PC-9 (cell line): Measurements from ENCODE around the gene ARHGAP24.

ENCODE experiments used
- EZH2 ChIP-seq: fragments of 200-600 bp; sonication (generic); IDR thresholded peaks from 2 replicates; pipeline ENCODE4 v1.8.0; 2017; ENCODE audit warnings: antibody characterized with exemption, low read depth
- TF ChIP-seq, protein P1 (sequence below): fragments of 200-600 bp; sonication (generic); conservative IDR thresholded peaks from 2 replicates; pipeline ENCODE4 v1.6.1; 2017; ENCODE audit warnings: mixed run types, antibody characterized with exemption, mild to moderate bottlenecking, moderate library complexity

GRCh38 chr4:85522836-85523235 lies 47.9 kb downstream of the ARHGAP24 start:
- TF ChIP-seq, protein P1, sequence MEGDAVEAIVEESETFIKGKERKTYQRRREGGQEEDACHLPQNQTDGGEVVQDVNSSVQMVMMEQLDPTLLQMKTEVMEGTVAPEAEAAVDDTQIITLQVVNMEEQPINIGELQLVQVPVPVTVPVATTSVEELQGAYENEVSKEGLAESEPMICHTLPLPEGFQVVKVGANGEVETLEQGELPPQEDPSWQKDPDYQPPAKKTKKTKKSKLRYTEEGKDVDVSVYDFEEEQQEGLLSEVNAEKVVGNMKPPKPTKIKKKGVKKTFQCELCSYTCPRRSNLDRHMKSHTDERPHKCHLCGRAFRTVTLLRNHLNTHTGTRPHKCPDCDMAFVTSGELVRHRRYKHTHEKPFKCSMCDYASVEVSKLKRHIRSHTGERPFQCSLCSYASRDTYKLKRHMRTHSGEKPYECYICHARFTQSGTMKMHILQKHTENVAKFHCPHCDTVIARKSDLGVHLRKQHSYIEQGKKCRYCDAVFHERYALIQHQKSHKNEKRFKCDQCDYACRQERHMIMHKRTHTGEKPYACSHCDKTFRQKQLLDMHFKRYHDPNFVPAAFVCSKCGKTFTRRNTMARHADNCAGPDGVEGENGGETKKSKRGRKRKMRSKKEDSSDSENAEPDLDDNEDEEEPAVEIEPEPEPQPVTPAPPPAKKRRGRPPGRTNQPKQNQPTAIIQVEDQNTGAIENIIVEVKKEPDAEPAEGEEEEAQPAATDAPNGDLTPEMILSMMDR = no peak
- TF ChIP-seq EZH2 = no peak
